ENCODE data around the gene NDUFS1.
"Not testable (repeated sequence)": the region's sequence is repeated elsewhere in the genome, so short reads cannot be mapped to it uniquely, and the experiment has no call there.

NDUFS1 gene

DNA sequence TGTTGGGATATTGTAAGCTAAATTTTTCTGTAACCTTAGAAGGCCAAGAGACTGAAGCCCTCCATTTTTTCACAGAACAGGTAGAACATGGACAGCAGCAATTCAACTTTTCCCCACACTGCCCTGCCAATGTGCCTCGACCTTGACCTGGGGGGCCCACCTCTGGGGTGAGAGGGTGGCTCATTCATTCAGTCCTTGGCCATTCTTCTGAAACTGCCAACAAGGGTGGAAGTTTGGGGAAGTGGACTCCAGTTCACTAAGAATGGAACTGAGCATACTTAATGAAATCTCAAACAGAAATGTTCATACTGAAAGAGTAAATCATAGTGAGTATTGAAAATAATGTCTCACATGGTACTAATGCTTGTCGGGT, 1.5 kb upstream of the NDUFS1 start:
- DNase-seq (ENCODE audit: low spot score), result no peak
- Histone ChIP-seq H3K27ac (peak overlapping the region; percentile 90 to 91), H3K4me3 (peak overlapping the region; percentile 90)
- TF ChIP-seq, protein P1, sequence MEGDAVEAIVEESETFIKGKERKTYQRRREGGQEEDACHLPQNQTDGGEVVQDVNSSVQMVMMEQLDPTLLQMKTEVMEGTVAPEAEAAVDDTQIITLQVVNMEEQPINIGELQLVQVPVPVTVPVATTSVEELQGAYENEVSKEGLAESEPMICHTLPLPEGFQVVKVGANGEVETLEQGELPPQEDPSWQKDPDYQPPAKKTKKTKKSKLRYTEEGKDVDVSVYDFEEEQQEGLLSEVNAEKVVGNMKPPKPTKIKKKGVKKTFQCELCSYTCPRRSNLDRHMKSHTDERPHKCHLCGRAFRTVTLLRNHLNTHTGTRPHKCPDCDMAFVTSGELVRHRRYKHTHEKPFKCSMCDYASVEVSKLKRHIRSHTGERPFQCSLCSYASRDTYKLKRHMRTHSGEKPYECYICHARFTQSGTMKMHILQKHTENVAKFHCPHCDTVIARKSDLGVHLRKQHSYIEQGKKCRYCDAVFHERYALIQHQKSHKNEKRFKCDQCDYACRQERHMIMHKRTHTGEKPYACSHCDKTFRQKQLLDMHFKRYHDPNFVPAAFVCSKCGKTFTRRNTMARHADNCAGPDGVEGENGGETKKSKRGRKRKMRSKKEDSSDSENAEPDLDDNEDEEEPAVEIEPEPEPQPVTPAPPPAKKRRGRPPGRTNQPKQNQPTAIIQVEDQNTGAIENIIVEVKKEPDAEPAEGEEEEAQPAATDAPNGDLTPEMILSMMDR (IDR thresholded peaks at IDR 0.05), result no peak

DNA sequence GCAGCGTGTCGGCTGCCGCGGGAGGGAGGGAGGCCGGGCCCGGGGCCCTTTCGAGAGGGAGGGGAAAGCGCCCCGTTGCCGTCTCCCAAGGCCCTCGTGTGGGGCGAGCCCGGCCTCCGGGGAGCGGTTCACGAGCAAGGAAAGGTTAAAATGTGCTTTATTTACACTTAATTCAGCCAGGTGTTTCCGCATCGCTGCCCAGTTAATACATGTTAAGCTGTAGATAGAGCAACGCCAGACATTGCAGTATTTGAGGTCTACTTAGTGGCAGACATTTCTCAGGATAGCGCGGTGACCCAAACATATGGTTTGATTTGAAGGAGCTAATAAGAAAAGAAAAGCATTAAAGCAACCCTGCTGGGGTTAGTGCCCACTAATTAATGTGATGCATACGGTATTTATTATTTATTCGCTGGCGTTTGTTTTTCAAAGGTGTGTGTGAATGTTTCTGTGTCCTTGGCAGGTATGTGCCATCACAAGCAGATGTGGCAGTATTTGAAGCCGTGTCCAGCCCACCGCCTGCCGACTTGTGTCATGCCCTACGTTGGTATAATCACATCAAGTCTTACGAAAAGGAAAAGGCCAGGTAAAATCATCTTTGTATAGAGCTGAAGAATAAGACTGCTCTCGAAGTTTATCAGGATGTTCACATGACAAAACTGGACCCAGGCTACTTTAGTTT, 1.0 kb upstream of the NDUFS1 start:
- TF ChIP-seq, protein P1 (IDR thresholded peaks at IDR 0.05), result no peak
- no peak for DNase-seq (ENCODE audit: low spot score)

DNA sequence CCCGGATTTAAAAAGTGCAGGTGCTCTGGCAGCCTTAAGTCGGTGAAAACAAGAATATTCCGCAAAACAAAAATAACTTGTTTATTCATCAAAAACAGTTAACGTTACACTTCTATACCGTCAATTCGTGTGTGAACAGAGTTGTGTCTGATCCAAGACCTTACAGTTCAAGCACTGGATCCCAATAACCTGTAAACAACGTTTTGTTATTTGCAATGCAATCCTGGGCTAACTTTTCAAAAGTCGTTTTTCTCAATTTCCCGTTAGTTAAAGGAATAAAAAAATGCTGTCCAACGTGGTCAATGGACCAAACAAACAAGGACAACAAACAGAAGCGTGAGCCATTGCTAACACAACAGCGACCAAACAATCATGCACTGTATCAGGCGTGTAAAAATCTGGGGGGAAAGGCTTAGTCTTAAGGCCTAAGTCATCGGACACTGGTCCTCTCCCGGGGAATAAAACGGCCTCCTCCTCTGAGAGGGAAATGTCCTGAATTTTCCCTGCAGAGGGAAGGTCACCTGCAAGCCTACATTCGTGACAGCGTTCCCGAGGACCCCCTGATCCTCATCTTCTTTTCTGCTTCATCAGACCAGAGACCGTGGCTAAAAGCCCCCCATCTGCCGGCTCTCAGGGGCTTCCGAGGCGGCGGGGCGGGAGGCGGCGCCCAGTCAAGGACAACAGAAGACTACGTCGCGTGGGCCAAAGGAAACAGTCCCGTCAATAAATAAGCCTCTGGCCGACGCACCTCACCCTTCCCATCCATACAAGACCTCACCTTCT, 490 bp downstream of the NDUFS1 start:
- DNase-seq (ENCODE audit: low spot score), result no peak
- TF ChIP-seq, protein P1 (IDR thresholded peaks at IDR 0.05), result no peak
- H3K27ac ChIP-seq, result peak overlapping the region; percentile 90 to 91
- H3K4me3 ChIP-seq, result peak overlapping the region; percentile 90

More for the DNA sequence above, 1.0 kb upstream of the NDUFS1 start:
- H3K27ac ChIP-seq, result peak overlapping the region; percentile 90 to 91
- H3K4me3 ChIP-seq, result peak overlapping the region; percentile 90

DNA sequence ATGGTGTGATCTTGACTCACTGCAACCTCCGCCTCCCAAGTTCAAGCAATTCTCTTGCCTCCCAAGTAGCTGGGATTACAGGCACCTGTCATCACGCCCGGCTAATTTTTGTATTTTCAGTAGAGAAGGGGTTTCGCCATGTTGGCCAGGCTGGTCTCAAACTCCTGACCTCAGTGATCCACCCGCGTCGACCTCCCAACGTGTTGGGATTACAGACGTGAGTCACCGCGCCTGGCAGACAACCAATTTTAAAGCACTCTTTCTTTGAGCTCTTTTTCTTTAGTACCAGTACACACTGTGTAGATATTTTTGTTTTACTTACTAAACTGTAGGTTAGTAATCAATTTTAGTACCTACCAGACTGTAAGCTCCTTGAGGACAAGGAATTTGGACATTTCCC, 2.2 kb downstream of the NDUFS1 start:
- peak overlapping the region; percentile 90 for H3K4me3 ChIP-seq
- not testable (repeated sequence) for DNase-seq (ENCODE audit: low spot score); H3K27ac ChIP-seq

DNA sequence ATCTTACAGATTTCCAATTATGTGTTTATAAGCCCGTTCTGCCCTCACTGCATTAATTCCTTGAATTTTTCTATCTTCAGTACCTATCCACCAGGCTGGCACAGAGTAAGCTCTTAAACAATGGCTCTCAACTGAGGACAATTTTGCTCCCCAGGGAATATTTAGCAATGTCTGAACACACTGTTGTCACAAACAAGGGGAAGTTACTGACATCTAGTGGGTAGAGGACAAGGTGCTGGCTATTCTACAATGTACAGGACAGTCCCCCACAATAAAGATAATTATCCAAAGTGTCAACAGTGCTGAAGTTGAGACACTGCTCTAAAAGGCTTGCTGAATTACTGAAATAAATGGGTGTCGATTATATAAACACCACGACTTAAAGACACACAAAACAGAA, 5.0 kb downstream of the NDUFS1 start:
- no peak overlapping the region for H3K4me3 ChIP-seq
- no peak overlapping the region for H3K27ac ChIP-seq
- TF ChIP-seq, protein P1 (IDR thresholded peaks at IDR 0.05), result no peak
- DNase-seq (ENCODE audit: low spot score), result no peak

DNA sequence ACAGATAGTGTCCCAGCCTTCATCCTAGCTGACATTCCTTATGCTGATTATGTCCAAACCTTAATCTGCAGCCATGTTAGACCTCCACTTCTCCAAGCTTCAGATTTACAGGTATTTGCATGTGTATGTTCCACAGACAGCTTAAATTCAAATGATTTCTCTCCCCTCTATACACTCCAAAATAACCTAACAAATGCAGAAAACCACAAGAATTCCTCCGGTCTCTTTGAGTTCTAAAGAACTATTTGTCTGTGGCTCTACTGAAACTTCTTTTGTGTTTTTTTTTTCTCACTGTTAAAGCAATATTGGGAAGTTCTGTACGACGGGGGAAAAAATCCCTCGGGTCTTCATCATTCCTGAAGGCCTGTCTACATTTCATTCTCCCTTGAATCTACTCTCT, 8.6 kb downstream of the NDUFS1 start:
- Histone ChIP-seq H3K27ac (no peak overlapping the region), H3K4me3 (no peak overlapping the region)
- DNase-seq (ENCODE audit: low spot score), result no peak
- TF ChIP-seq, protein P1 (IDR thresholded peaks at IDR 0.05), result no peak

DNA sequence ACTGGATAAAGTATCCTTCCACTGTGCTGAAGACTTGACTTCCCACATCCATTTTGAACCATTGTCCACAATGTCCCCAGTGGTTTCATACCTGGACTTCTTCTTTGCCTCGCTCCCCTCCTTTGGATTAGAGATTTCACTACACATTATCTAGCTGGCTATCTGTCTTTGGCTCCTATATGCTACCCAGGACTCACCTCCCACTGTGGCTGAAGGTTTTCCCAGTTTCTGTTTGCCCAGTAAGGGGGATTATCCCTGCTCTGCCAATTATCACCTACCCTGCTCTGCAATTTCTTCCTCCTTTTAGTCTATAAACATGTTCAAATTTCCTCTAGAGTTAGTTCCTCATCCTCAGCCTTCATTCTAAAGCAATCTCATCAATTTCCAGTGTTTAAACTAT, 9.1 kb downstream of the NDUFS1 start:
- no peak overlapping the region for H3K4me3 ChIP-seq
- no peak overlapping the region for H3K27ac ChIP-seq
- TF ChIP-seq, protein P1 (IDR thresholded peaks at IDR 0.05), result no peak
- DNase-seq (ENCODE audit: low spot score), result no peak

All from coronary artery (tissue), 2 donors.